RWPE1 (cell line): ENCODE measurements around the gene MYOM3.

Experiments
- CTCF ChIA-PET: fragments of 350-600 bp; sonication (Branson Sonifier 250); formaldehyde crosslinking; extraction: SDS; loops from one replicate; lab custom pipeline; 2021; lab: Yijun Ruan, JAX
- POLR2A ChIA-PET: fragments of 400-600 bp; formaldehyde crosslinking; extraction: SDS; loops from one replicate; lab custom pipeline; 2020; ENCODE audit warnings: antibody characterized with exemption; ENCODE audit not compliant: low non-redundant PET; lab: Yijun Ruan, JAX
- DNase-seq: peaks from one replicate; pipeline ENCODE4 v3.0.0; 2012; ENCODE audit warnings: low spot score
- H3K27ac ChIP-seq: fragments of 450-650 bp; 2 replicates; pipeline ENCODE4 v1.5.1; 2017
- TF ChIP-seq, protein P1 (sequence below): fragments of 450-650 bp; conservative IDR thresholded peaks from 2 replicates; pipeline ENCODE4 v1.5.1; 2017; ENCODE audit warnings: low read depth, mild to moderate bottlenecking

Gene MYOM3

DNA sequence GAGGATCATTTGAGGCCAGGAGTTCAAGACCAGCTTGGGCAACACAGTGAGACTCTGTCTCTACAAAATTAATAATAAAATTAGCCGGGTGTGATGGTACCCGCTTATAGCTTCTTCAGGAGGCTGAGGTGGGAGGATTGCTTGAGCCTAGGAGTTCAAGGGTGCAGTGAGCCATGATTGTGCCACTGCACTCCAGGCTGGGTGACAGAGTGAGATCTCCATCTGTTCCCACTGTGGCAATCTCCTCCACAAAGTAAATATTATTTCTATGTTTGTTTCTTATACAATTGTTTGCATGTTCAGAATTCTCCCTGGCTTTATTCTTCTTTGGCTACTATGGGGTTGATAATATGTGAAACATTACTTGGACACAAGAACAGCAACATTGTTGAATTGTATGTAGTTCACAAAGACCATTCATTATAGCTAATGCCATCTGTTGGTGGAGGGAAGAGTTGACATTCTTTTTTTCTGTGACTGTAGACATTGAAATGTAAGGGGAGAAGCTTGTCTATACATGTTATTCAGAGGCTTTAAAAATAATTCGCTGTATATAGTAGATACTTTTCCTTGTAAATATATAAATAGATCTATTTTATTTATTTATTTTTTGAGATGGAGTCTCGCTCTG, 84.0 kb downstream of the MYOM3 start:
- TF ChIP-seq, protein P1, sequence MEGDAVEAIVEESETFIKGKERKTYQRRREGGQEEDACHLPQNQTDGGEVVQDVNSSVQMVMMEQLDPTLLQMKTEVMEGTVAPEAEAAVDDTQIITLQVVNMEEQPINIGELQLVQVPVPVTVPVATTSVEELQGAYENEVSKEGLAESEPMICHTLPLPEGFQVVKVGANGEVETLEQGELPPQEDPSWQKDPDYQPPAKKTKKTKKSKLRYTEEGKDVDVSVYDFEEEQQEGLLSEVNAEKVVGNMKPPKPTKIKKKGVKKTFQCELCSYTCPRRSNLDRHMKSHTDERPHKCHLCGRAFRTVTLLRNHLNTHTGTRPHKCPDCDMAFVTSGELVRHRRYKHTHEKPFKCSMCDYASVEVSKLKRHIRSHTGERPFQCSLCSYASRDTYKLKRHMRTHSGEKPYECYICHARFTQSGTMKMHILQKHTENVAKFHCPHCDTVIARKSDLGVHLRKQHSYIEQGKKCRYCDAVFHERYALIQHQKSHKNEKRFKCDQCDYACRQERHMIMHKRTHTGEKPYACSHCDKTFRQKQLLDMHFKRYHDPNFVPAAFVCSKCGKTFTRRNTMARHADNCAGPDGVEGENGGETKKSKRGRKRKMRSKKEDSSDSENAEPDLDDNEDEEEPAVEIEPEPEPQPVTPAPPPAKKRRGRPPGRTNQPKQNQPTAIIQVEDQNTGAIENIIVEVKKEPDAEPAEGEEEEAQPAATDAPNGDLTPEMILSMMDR = peak; percentile 59
- peak; percentile 38 for DNase-seq
- ChIA-PET CTCF (interaction anchor here (0.6 to 1.4 kb wide), 7 partner anchors 21 to 217 kb away, joined by 3 to 7 read pairs (median 3); partner anchors contain the start of gene SRSF10), POLR2A (no interaction called here)
- H3K27ac ChIP-seq = peak overlapping the region; percentile 42

DNA sequence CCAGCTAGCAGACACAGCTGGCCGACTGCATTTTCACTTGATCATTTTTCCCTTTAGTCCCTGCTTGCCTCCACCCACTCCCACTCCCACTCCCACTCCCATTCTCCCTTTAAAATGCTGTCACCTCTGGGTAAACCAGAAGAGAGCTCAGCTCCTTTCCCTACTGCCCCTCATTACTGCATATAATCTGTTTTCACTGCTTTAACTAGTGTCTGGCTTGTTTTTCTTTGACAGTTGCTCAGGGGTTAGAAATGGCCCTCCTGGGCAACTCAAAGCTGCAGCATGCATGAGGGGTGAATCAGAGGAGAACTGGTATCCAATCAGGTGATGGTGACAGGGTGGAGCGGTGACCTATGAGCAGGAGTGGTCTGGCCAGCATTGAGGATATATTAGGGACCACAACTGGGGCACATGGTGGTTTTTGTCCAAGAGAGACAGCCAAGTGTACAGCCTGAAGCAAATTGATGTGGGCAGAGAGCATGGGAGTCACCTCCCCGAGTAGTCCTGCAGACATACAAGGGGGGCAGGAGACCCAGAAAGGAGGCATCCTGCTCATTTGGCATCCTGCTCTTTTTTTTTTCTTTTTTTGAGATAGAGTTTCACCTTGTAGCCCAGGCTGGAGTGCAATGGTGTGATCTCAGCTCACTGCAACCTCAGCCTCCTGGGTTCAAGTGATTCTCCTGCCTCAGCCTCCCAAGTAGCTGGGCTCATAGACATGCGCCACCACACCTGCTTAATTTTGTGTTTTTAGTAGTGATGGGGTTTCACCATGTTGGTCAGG, 89.2 kb downstream of the MYOM3 start:
- ChIA-PET CTCF (no interaction called here), POLR2A (no interaction called here)
- TF ChIP-seq, protein P1 = no peak
- peak; percentile 82 for DNase-seq
- peak overlapping the region; percentile 75 for H3K27ac ChIP-seq

DNA sequence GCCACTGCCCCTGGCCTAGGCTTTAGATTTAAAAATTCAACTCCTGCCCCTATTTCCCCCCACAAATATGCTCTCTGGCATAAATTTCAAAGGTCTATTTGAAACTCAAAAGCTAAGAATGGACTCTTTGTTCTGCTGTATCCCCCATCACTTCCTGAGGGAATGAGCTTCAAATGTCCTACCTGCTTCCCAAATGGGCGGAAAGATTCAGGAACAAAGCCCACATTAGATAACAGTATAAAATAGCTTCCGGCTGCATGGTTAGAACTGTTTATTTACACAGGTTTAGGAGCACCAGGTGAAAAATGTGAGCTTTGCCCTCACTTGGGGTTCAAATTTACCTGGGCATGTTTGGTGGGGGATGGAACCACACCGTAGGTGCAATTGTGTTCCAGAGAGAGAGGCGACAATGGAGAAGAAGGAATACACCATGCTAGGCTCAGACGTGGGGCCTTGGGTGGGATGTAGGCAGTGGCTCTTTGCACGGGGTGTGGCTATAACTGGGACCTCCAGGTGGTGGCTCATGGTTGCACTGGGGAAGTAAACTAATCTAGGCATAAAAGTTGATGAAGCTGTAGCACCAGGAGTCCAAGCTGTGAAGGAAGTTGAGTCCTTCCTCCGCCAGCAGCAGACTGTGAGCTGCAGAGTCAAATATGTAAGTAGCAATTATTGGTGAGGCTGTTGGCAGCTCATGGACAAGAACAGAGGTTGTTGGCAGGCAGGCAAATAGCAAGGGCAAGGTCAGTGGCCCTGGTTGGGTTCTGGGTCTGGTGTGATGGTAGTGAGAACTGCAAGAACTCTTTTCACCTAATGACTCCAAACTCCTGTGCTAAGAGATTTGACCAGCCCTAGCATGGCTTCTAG, 90.3 kb downstream of the MYOM3 start:
- ChIA-PET CTCF (no interaction called here), POLR2A (no interaction called here)
- peak overlapping the region; percentile 75 for H3K27ac ChIP-seq
- DNase-seq = no peak
- TF ChIP-seq, protein P1 = no peak

DNA sequence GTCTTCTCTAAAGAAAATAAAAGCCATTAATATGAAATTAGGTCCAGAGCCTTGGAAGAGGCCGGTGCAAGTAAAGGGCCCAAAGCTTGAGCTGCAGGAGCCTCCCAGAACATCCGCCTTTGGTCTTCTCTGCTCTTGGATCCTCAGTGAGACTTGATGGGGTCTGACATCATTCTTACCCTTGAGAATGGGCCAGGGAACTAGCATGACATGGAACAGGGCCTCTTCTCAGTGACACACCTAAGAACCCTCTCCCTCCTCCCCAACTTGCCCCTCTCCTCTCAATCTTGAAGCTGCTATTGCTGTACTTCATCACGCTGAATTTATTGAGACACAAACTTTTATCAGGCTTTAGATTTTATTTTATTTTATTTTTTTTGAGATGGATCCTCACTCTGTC, 91.5 kb downstream of the MYOM3 start:
- ChIA-PET POLR2A (no interaction called here), CTCF (interaction anchor here (0.7 kb wide), 1 partner anchor 51 kb away, joined by 4 read pairs; no protein-coding TSS in a partner anchor)
- peak overlapping the region; percentile 97 for H3K27ac ChIP-seq
- TF ChIP-seq, protein P1 = no peak
- DNase-seq = no peak

DNA sequence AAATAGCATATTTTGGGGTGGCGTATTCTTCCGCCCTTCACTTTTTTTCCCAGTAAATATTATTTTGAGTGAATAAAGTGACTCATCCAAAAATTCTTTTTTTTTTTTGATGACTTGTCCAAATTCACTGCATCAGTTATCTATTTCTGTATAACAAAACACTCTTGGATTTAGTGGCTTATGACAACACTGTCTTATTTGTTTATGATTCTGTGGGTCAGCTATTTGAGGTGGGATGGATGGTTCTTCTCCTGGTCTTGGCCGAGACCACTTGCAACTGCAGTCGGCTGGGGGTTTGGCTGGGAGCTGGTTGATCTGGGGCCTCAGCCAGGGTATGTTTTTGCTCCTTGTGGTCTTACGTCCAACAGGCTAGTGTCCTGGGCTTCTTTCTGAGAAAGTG, 91.9 kb downstream of the MYOM3 start:
- DNase-seq = no peak
- peak overlapping the region; percentile 97 for H3K27ac ChIP-seq
- ChIA-PET POLR2A (no interaction called here), CTCF (interaction anchor here (0.7 kb wide), 1 partner anchor 52 kb away, joined by 4 read pairs; no protein-coding TSS in a partner anchor)
- TF ChIP-seq, protein P1 = no peak
